Gastroesophageal sphincter (tissue), 4 donors: ENCODE measurements around the gene VPS41. TPM values are rescaled to one million over a fixed set of nuclear protein-coding genes. Genes with fewer than 3 reads are reported as not detected.

Experiments used
- ATAC-seq: fragments of 150-250 bp; one replicate; pipeline ENCODE4 v1.9.1; 2016; ENCODE audit warnings: mild to moderate bottlenecking, moderate library complexity
- H3K27ac ChIP-seq, 4 donors: fragments of 200-600 bp; sonication (generic) in 3 of 4; 1 replicate in 3 of 4; 2 replicates in 1 of 4; pipeline ENCODE4 v1.5.1; 2016 to 2019
- H3K27me3 ChIP-seq: fragments of 200-600 bp; sonication (generic); one replicate; pipeline ENCODE4 v1.5.1; 2019
- H3K36me3 ChIP-seq, 2 donors: fragments of 200-600 bp; sonication (generic); one replicate each; pipeline ENCODE4 v1.5.1; 2019; ENCODE audit warnings: control low read depth in 1 of 2
- H3K4me1 ChIP-seq, 3 donors: fragments of 200-600 bp; sonication (generic); 1 replicate in 2 of 3; 2 replicates in 1 of 3; pipeline ENCODE4 v1.5.1; 2016 to 2019; ENCODE audit warnings: control low read depth in 2 of 3
- H3K4me3 ChIP-seq, 2 donors: fragments of 200-600 bp; sonication (generic); one replicate each; pipeline ENCODE4 v1.5.1; 2019; ENCODE audit warnings: mild to moderate bottlenecking in 1 of 2, moderate library complexity in 1 of 2
- H3K9me3 ChIP-seq, 3 donors: fragments of 200-600 bp; sonication (generic); one replicate each; pipeline ENCODE4 v1.5.1; 2017 to 2019; ENCODE audit warnings: control low read depth in 2 of 3
- EP300 ChIP-seq: sonication (generic); formaldehyde crosslinking; IDR thresholded peaks from one replicate; pipeline ENCODE4 v1.6.1; 2017; ENCODE audit warnings: antibody characterized with exemption, mild to moderate bottlenecking
- POLR2A ChIP-seq, 2 donors: fragments of 450-650 bp; IDR thresholded peaks; one replicate each; pipeline ENCODE4 v1.6.1; 2017; ENCODE audit warnings: antibody characterized with exemption in 2 of 2, mild to moderate bottlenecking in 2 of 2, moderate library complexity in 1 of 2
- POLR2AphosphoS5 ChIP-seq: sonication (generic); formaldehyde crosslinking; IDR thresholded peaks from one replicate; pipeline ENCODE4 v1.6.1; 2017; ENCODE audit warnings: antibody characterized with exemption
- WGBS, 2 donors: methylation state at CpG; one replicate each; pipeline ENCODE4 v1.1.5; 2018; ENCODE audit warnings: low coverage in 1 of 2; 5-methylcytosine and 5-hydroxymethylcytosine counted together
- total RNA-seq, 4 donors: library from RNA; depleted of rRNA; stranded (reverse); fragments of >200 nt; gene quantifications; one replicate each; pipeline ENCODE4 v1.1.0, GENCODE V29; 2016
- TF ChIP-seq, protein P1 (sequence below), 4 experiments: fragments of 200-600 bp in 2 of 4; fragments of 450-650 bp in 2 of 4; sonication (generic) in 1 of 4; IDR thresholded peaks; one replicate each; pipeline ENCODE4 v1.5.1; 2017 to 2019; ENCODE audit warnings: antibody characterized with exemption in 4 of 4, mild to moderate bottlenecking in 2 of 4, moderate library complexity in 2 of 4

The VPS41 gene
- total RNA-seq, 4 donors from 2014 or later: 33.7 to 71.8 (median 44.3) TPM

DNA sequence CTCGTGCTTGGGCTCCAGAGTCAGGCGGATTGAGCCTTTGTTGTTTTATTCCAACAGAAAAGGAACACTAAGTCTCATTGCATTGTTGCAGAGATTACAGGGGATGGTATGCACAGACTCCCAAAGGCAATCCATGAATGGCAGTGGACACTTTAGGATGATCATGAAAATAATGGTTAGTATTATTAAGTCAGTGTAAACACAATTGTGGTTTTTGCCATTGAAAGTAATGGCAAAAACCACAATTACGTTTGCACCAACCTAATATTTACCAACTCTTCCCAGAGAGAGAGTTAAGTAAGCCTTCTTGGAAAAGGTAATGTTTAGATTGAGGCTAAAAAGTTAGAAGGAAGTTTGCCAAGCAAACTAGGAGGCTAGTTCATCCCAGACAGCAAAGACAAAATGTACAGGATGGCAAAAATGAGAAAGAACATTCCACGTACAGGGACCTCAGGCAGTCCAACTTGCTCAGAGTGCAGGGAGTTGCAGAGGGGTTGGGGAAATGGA lies 204.9 kb downstream of the VPS41 start:
- WGBS, 2 donors: 48 to 62% methylated on average over 4 of the region's 4 CpGs
- no peaks in the 10 kb centered on the region for H3K36me3 ChIP-seq
- no peak overlapping the region for H3K4me3 ChIP-seq
- no peak for ATAC-seq
- TF ChIP-seq EP300 (no peak), POLR2A (IDR thresholded peaks at IDR 0.05) (no peak), POLR2AphosphoS5 (no peak)
- TF ChIP-seq, protein P1, sequence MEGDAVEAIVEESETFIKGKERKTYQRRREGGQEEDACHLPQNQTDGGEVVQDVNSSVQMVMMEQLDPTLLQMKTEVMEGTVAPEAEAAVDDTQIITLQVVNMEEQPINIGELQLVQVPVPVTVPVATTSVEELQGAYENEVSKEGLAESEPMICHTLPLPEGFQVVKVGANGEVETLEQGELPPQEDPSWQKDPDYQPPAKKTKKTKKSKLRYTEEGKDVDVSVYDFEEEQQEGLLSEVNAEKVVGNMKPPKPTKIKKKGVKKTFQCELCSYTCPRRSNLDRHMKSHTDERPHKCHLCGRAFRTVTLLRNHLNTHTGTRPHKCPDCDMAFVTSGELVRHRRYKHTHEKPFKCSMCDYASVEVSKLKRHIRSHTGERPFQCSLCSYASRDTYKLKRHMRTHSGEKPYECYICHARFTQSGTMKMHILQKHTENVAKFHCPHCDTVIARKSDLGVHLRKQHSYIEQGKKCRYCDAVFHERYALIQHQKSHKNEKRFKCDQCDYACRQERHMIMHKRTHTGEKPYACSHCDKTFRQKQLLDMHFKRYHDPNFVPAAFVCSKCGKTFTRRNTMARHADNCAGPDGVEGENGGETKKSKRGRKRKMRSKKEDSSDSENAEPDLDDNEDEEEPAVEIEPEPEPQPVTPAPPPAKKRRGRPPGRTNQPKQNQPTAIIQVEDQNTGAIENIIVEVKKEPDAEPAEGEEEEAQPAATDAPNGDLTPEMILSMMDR (IDR thresholded peaks at IDR 0.05): no peak
- H3K27ac ChIP-seq: no peak overlapping the region
- peaks cover 0 to 8% (median 0%) of the 10 kb centered on the region in 3 donors for H3K4me1 ChIP-seq
- H3K9me3 ChIP-seq: no peaks in the 10 kb centered on the region
- peaks cover 8% of the 10 kb centered on the region for H3K27me3 ChIP-seq

DNA sequence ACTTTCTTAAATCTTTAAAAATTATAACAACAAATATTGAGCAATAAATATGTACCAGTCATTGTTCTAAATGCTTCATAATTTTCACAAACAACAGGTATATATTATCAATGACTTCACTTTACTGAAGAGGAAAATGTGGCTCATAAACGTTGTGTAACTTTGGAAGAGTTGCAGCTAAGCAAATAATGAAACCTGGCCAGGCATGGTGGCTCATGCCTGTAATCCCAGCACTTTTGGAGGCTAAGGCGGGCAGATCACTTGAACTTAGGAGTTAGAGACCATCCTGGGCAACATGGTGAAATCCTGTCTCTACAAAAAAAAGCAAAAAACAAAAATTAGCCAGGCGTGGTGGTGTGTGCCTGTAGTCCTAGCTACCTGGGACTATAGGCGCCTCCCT lies 205.9 kb downstream of the VPS41 start:
- peaks cover 0 to 8% (median 0%) of the 10 kb centered on the region in 3 donors for H3K4me1 ChIP-seq
- no peak for TF ChIP-seq POLR2AphosphoS5
- TF ChIP-seq POLR2A (IDR thresholded peaks at IDR 0.05): no peak
- TF ChIP-seq, protein P1 (IDR thresholded peaks at IDR 0.05): no peak
- TF ChIP-seq EP300: no peak
- H3K9me3 ChIP-seq: no peaks in the 10 kb centered on the region
- no peaks in the 10 kb centered on the region for H3K36me3 ChIP-seq
- no peak overlapping the region for H3K27ac ChIP-seq
- no peak for ATAC-seq
- 85 to 93% methylated on average over 3 to 4 of the region's 4 CpGs for WGBS, 2 donors
- peaks cover 7% of the 10 kb centered on the region for H3K27me3 ChIP-seq
- no peak overlapping the region for H3K4me3 ChIP-seq

DNA sequence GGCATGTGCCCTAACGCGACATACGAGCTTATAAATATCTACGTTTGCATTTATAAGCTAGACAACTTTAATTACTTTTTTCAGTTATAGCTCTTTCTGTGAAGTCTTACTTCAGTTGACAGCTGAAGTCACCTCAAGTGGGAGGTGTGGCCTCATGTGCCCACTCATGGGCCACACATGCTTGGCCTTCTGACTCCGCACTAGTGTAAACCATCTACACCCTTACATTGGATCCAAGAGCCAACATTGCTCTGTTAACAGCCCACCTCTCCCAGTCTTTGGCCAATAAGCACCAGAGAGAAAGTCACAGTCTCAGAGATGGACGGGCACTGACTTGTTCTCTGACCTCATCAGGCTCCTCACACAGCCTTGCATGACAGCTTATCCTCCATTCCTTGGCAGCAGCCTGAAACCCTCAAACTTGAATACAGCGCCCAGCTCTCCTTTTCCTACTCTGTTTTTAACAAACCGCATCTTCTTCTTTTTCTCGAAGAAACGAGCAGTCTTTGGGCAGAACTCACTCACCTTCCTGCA lies 206.9 kb downstream of the VPS41 start:
- H3K4me1 ChIP-seq: peaks cover 0 to 8% (median 0%) of the 10 kb centered on the region in 3 donors
- no peaks in the 10 kb centered on the region for H3K36me3 ChIP-seq
- TF ChIP-seq POLR2AphosphoS5: no peak
- no peak for TF ChIP-seq POLR2A (IDR thresholded peaks at IDR 0.05)
- TF ChIP-seq EP300: no peak
- TF ChIP-seq, protein P1 (IDR thresholded peaks at IDR 0.05): no peak
- H3K27ac ChIP-seq: no peak overlapping the region
- H3K4me3 ChIP-seq: no peak overlapping the region
- 89 to 93% methylated on average over 7 to 9 of the region's 10 CpGs for WGBS, 2 donors
- no peaks in the 10 kb centered on the region for H3K27me3 ChIP-seq
- no peak for ATAC-seq
- no peaks in the 10 kb centered on the region for H3K9me3 ChIP-seq

DNA sequence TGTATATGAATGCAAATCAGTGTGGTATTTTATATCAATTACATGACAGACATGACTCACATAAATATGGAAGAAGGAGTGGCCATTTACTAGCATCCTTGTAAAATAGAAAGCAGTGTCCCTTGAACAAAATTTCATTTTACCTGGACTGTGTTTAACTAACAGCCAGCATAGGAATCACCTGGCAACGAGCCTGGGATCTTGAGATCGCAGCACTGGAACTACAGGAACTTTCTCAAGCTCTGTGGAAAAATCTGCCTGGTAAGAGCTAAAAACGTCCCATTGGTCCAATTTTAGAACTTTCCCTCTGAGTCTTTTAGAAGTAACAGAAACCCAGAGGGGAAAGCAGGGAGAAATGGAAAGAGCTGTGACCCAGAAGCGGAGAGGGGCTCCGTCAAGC lies 208.9 kb downstream of the VPS41 start:
- no peak overlapping the region for H3K4me3 ChIP-seq
- no peak overlapping the region for H3K27ac ChIP-seq
- H3K27me3 ChIP-seq: no peaks in the 10 kb centered on the region
- no peak for ATAC-seq
- no peaks in the 10 kb centered on the region for H3K9me3 ChIP-seq
- no peaks in the 10 kb centered on the region for H3K36me3 ChIP-seq
- WGBS, 2 donors: 41 to 42% methylated on average over 5 of the region's 5 CpGs
- peaks cover 0 to 8% (median 0%) of the 10 kb centered on the region in 3 donors for H3K4me1 ChIP-seq
- TF ChIP-seq, protein P1 (IDR thresholded peaks at IDR 0.05): no peak
- TF ChIP-seq EP300 (no peak), POLR2A (IDR thresholded peaks at IDR 0.05) (no peak), POLR2AphosphoS5 (no peak)

DNA sequence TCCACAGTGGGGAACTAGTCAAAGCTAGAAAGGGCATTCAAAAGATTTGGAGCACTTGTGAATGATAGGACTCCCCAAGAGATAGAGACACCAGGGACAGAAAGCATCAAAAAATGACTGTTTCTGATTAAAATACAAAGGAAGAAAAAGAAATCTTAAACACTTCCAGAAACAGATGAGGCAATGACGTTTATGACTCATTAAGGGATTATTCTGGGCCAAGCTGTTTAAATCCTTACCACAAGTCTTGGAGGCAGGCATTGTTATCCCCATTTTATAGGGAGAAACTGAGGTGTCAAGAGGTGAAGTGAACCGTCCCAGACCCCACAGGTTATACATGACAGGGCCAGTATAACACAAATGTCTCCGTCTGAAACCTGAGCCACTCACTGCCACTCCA lies 209.5 kb downstream of the VPS41 start:
- no peaks in the 10 kb centered on the region for H3K36me3 ChIP-seq
- no peaks in the 10 kb centered on the region for H3K27me3 ChIP-seq
- no peak overlapping the region for H3K4me3 ChIP-seq
- TF ChIP-seq POLR2AphosphoS5: no peak
- TF ChIP-seq, protein P1 (IDR thresholded peaks at IDR 0.05): no peak
- no peak for TF ChIP-seq POLR2A (IDR thresholded peaks at IDR 0.05)
- no peak for TF ChIP-seq EP300
- no peak for ATAC-seq
- H3K4me1 ChIP-seq: peaks cover 0 to 7% (median 0%) of the 10 kb centered on the region in 3 donors
- no peaks in the 10 kb centered on the region for H3K9me3 ChIP-seq
- H3K27ac ChIP-seq: no peak overlapping the region
- 38 to 44% methylated on average over 1 to 3 of the region's 3 CpGs for WGBS, 2 donors
